H9 (cell line): ENCODE measurements around the gene TNFRSF6B. TPM values are rescaled to one million over a fixed set of nuclear protein-coding genes. Genes with fewer than 3 reads are reported as not detected.

ENCODE experiments used
- DNase-seq: peaks from one replicate; pipeline ENCODE4 v3.0.0-alpha.2; 2017
- H2AFZ ChIP-seq: one replicate; pipeline ENCODE4 v1.6.1; 2013; ENCODE audit warnings: mild to moderate bottlenecking, low read length, control low read depth, moderate library complexity
- H2AK5ac ChIP-seq: 2 replicates; pipeline ENCODE4 v1.6.1; 2013; ENCODE audit warnings: low read length, control low read depth, mixed read lengths; ENCODE audit not compliant: insufficient read length
- H2BK120ac ChIP-seq: one replicate; pipeline ENCODE4 v1.6.1; 2013; ENCODE audit warnings: low read depth, mild to moderate bottlenecking, low read length, control low read depth, inconsistent platforms; ENCODE audit not compliant: poor library complexity, severe bottlenecking
- H2BK12ac ChIP-seq: 2 replicates; pipeline ENCODE4 v1.6.1; 2013; ENCODE audit warnings: low read length, control low read depth, mixed read lengths, low read depth; ENCODE audit not compliant: insufficient read length
- H2BK15ac ChIP-seq: 2 replicates; pipeline ENCODE4 v1.6.1; 2013; ENCODE audit warnings: low read depth, low read length, control low read depth
- H2BK20ac ChIP-seq: one replicate; pipeline ENCODE4 v1.6.1; 2013; ENCODE audit warnings: low read depth, mild to moderate bottlenecking, low read length, control low read depth, inconsistent platforms; ENCODE audit not compliant: poor library complexity, severe bottlenecking
- H2BK5ac ChIP-seq: 2 replicates; pipeline ENCODE4 v1.6.1; 2013; ENCODE audit warnings: low read length, control low read depth, mixed read lengths; ENCODE audit not compliant: insufficient read length
- H3K14ac ChIP-seq: 2 replicates; pipeline ENCODE4 v1.6.1; 2013; ENCODE audit warnings: low read length, control low read depth; ENCODE audit not compliant: insufficient read depth
- H3K18ac ChIP-seq: 2 replicates; pipeline ENCODE4 v1.6.1; 2013; ENCODE audit warnings: low read depth, mild to moderate bottlenecking, mixed read lengths, low read length, control low read depth; ENCODE audit not compliant: insufficient read length
- H3K23ac ChIP-seq: 2 replicates; pipeline ENCODE4 v1.6.1; 2013; ENCODE audit warnings: low read length, control low read depth, mixed read lengths, low read depth; ENCODE audit not compliant: insufficient read length
- H3K23me2 ChIP-seq: 2 replicates; pipeline ENCODE4 v1.6.1; 2013; ENCODE audit warnings: low read depth, mild to moderate bottlenecking, mixed read lengths, low read length, control low read depth; ENCODE audit not compliant: insufficient read length, poor library complexity, severe bottlenecking
- H3K27ac ChIP-seq: 2 replicates; pipeline ENCODE4 v1.5.1; 2013; ENCODE audit warnings: low read length, control low read depth, mixed read lengths, low read depth; ENCODE audit not compliant: insufficient read length
- H3K27me3 ChIP-seq: 2 replicates; pipeline ENCODE4 v1.6.1; 2013; ENCODE audit warnings: low read length, control low read depth, inconsistent platforms; ENCODE audit not compliant: insufficient read depth
- H3K4ac ChIP-seq: 2 replicates; pipeline ENCODE4 v1.6.1; 2013; ENCODE audit warnings: low read depth, mild to moderate bottlenecking, control low read depth, inconsistent platforms, low read length, moderate library complexity
- H3K4me1 ChIP-seq: 2 replicates; pipeline ENCODE4 v1.6.1; 2013; ENCODE audit warnings: low read length, control low read depth, inconsistent platforms; ENCODE audit not compliant: insufficient read depth
- H3K4me2 ChIP-seq: 2 replicates; pipeline ENCODE4 v1.6.1; 2013; ENCODE audit warnings: low read length, control low read depth, mixed read lengths; ENCODE audit not compliant: insufficient read length, insufficient read depth
- H3K56ac ChIP-seq: 2 replicates; pipeline ENCODE4 v1.6.1; 2013; ENCODE audit warnings: low read depth, mild to moderate bottlenecking, mixed read lengths, low read length, control low read depth; ENCODE audit not compliant: insufficient read length
- H3K79me1 ChIP-seq: 2 replicates; pipeline ENCODE4 v1.6.1; 2013; ENCODE audit warnings: low read depth, mild to moderate bottlenecking, moderate library complexity, low read length, control low read depth, inconsistent platforms; ENCODE audit not compliant: insufficient read depth, poor library complexity, severe bottlenecking
- H3K79me2 ChIP-seq: 2 replicates; pipeline ENCODE4 v1.6.1; 2013; ENCODE audit warnings: low read length, control low read depth, inconsistent platforms; ENCODE audit not compliant: insufficient read depth
- H3K9ac ChIP-seq: 2 replicates; pipeline ENCODE4 v1.6.1; 2013; ENCODE audit warnings: low read length, control low read depth, mixed read lengths; ENCODE audit not compliant: insufficient read length; ENCODE audit errors: extremely low read depth
- H3K9me3 ChIP-seq: one replicate; pipeline ENCODE4 v1.6.1; 2013; ENCODE audit warnings: low read depth, low read length, inconsistent platforms; ENCODE audit not compliant: control insufficient read depth
- H3T11ph ChIP-seq: one replicate; pipeline ENCODE4 v1.6.1; 2013; ENCODE audit warnings: mild to moderate bottlenecking, low read length, control low read depth, inconsistent platforms
- H4K20me1 ChIP-seq: one replicate; pipeline ENCODE4 v1.6.1; 2013; ENCODE audit not compliant: control insufficient read depth, insufficient read length, insufficient read depth
- H4K5ac ChIP-seq: 2 replicates; pipeline ENCODE4 v1.6.1; 2013; ENCODE audit warnings: low read depth, mild to moderate bottlenecking, mixed read lengths, low read length, control low read depth; ENCODE audit not compliant: insufficient read length
- H4K8ac ChIP-seq: replicated peaks from 2 replicates; pipeline ENCODE4 v1.6.1; 2013; ENCODE audit warnings: low read length, control low read depth, mixed read lengths, low read depth; ENCODE audit not compliant: insufficient read length
- H4K91ac ChIP-seq: 2 replicates; pipeline ENCODE4 v1.6.1; 2013; ENCODE audit warnings: low read depth, mild to moderate bottlenecking, moderate library complexity, mixed read lengths, low read length, control low read depth; ENCODE audit not compliant: insufficient read length
- H3K27ac Mint-ChIP-seq, 3 experiments: 2 replicates in 2 of 3; 3 replicates in 1 of 3; pipeline ENCODE4 v1.8.0; 2020 to 2021; ENCODE audit warnings: mixed read lengths in 3 of 3, mild to moderate bottlenecking in 1 of 3, moderate library complexity in 1 of 3
- H3K27me3 Mint-ChIP-seq: 2 replicates; pipeline ENCODE4 v1.8.0; 2021; ENCODE audit warnings: low read depth, mild to moderate bottlenecking, moderate library complexity, mixed read lengths
- H3K36me3 Mint-ChIP-seq, 3 experiments: 2 replicates in 2 of 3; 3 replicates in 1 of 3; pipeline ENCODE4 v1.8.0; 2020 to 2021; ENCODE audit warnings: low read depth in 3 of 3, mixed read lengths in 3 of 3; ENCODE audit not compliant: insufficient read depth in 1 of 3
- H3K4me1 Mint-ChIP-seq, 2 experiments: 2 replicates each; pipeline ENCODE4 v1.8.0; 2020; ENCODE audit warnings: mixed read lengths in 2 of 2
- H3K4me3 Mint-ChIP-seq, 2 experiments: 2 replicates in 1 of 2; 3 replicates in 1 of 2; pipeline ENCODE4 v1.8.0; 2020 to 2021; ENCODE audit warnings: mild to moderate bottlenecking in 2 of 2, mixed read lengths in 2 of 2, moderate library complexity in 1 of 2
- H3K9me3 Mint-ChIP-seq, 2 experiments: 2 replicates in 1 of 2; 3 replicates in 1 of 2; pipeline ENCODE4 v1.8.0; 2020; ENCODE audit warnings: mild to moderate bottlenecking in 2 of 2, mixed read lengths in 2 of 2, moderate library complexity in 1 of 2
- whole genome bisulfite sequencing: extraction: QIAGEN DNeasy Blood & Tissue Kit; methylation state at CpG from one replicate; pipeline ENCODE4 v1.1.7; 2013; ENCODE audit warnings: missing lambda C conversion rate, low lambda C conversion rate, mixed read lengths; ENCODE audit not compliant: insufficient read length; ENCODE audit errors: extremely low coverage; 5-methylcytosine and 5-hydroxymethylcytosine counted together
- total RNA-seq: library from RNA; stranded (reverse); gene quantifications from 2 replicates; pipeline ENCODE4 v1.2.1, GENCODE V29; 2021
- TF ChIP-seq, protein P1 (sequence below): fragments of 200-600 bp; sonication (generic); conservative IDR thresholded peaks from 3 replicates; pipeline ENCODE4 v1.8.0; 2021; ENCODE audit warnings: antibody characterized with exemption, mild to moderate bottlenecking

The TNFRSF6B gene
- total RNA-seq, 1 experiment from 2014 or later, result not detected

DNA sequence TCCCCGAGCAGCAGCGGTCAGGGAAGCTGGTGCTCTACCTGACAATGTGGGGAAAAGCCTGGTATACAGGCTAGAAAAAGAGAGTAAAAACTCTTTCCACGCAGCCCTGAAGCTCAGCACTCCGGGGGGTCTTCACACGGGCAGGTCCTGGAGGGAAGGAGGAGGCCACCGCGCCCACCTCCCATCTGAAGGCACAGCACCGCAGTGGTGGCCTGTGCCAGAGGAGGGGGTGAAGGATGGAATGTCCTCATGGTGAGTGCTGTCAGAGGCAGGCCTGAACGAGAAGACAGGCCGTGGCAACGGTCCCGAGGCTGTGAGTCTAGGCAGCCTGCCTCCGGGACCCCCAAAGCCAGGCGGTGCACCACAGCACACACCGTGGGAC is 49.0 kb downstream of the TNFRSF6B start:
- Histone ChIP-seq H3K23ac (no peak overlapping the region), H2BK12ac (no peak overlapping the region), H3K18ac (no peak overlapping the region), H3K14ac (no peak overlapping the region), H3K79me1 (no peaks in the 10 kb centered on the region), H3K27me3 (no peaks in the 10 kb centered on the region), H3K9ac (no peak overlapping the region), H3K79me2 (no peaks in the 10 kb centered on the region), H3K27ac (no peak overlapping the region), H2AFZ (no peak overlapping the region), H4K5ac (no peak overlapping the region), H4K91ac (no peak overlapping the region), H4K20me1 (no peaks in the 10 kb centered on the region), H2BK5ac (no peak overlapping the region), H2BK15ac (no peak overlapping the region), H3K23me2 (peaks cover 7% of the 10 kb centered on the region), H2BK120ac (no peak overlapping the region), H2AK5ac (no peak overlapping the region), H3K4ac (no peak overlapping the region), H3K56ac (no peak overlapping the region), H3K4me1 (no peaks in the 10 kb centered on the region), H3K9me3 (no peaks in the 10 kb centered on the region), H3T11ph (no peak overlapping the region), H2BK20ac (no peak overlapping the region), H4K8ac (no peak overlapping the region), H3K4me2 (no peak overlapping the region)
- Mint-ChIP-seq H3K27me3 (no peaks in the 10 kb centered on the region), H3K9me3 (no peaks in the 10 kb centered on the region), H3K4me1 (peaks cover 0 to 2% of the 10 kb centered on the region in 2 experiments; a peak in 1 of 4 replicates), H3K36me3 (peaks cover 0 to 14% (median 14%) of the 10 kb centered on the region in 3 experiments; a peak in 4 of 7 replicates), H3K27ac (peak overlapping the region in 1 of 3 experiments; percentile 50; a peak in 1 of 7 replicates), H3K4me3 (no peak overlapping the region)
- WGBS, result no CpG with 5 or more reads among the region's 15 CpGs
- no peak for DNase-seq
- TF ChIP-seq, protein P1, sequence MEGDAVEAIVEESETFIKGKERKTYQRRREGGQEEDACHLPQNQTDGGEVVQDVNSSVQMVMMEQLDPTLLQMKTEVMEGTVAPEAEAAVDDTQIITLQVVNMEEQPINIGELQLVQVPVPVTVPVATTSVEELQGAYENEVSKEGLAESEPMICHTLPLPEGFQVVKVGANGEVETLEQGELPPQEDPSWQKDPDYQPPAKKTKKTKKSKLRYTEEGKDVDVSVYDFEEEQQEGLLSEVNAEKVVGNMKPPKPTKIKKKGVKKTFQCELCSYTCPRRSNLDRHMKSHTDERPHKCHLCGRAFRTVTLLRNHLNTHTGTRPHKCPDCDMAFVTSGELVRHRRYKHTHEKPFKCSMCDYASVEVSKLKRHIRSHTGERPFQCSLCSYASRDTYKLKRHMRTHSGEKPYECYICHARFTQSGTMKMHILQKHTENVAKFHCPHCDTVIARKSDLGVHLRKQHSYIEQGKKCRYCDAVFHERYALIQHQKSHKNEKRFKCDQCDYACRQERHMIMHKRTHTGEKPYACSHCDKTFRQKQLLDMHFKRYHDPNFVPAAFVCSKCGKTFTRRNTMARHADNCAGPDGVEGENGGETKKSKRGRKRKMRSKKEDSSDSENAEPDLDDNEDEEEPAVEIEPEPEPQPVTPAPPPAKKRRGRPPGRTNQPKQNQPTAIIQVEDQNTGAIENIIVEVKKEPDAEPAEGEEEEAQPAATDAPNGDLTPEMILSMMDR, result no peak
